NCI-H2107 (cell line): ENCODE results near the gene RALGPS1.
A peak's percentile ranks its signal among the peaks of the same experiment; 100 is the strongest.

Source experiments
- DNase-seq: peaks from one replicate; lab custom pipeline; 2025; lab: John Stamatoyannopoulos, UW

RALGPS1 gene

GRCh38 chr9:127176631-127177030, 262.0 kb downstream of the RALGPS1 start:
- no peak for DNase-seq

GRCh38 chr9:127177231-127177630, 262.6 kb downstream of the RALGPS1 start:
- no peak for DNase-seq

GRCh38 chr9:127177665-127178265, 263.2 kb downstream of the RALGPS1 start:
- no peak for DNase-seq

GRCh38 chr9:127178686-127179632, 264.4 kb downstream of the RALGPS1 start:
- DNase-seq, result no peak

- no peak for DNase-seq
Observed at GRCh38 chr9:127179633-127180441, 265.3 kb downstream of the RALGPS1 start.

- no peak for DNase-seq
Observed at GRCh38 chr9:127180457-127181314, 266.1 kb downstream of the RALGPS1 start.

- no peak for DNase-seq
Observed at GRCh38 chr9:127181315-127181580, 266.7 kb downstream of the RALGPS1 start.

- DNase-seq, result no peak
Observed at GRCh38 chr9:127181595-127182190, 267.1 kb downstream of the RALGPS1 start.

GRCh38 chr9:127182901-127183746, 268.5 kb downstream of the RALGPS1 start:
- no peak for DNase-seq

- DNase-seq, result no peak
Observed at GRCh38 chr9:127183814-127184582, 269.4 kb downstream of the RALGPS1 start.

- DNase-seq, result no peak
Observed at GRCh38 chr9:127184641-127185040, 270.1 kb downstream of the RALGPS1 start.

GRCh38 chr9:127185181-127185580, 270.6 kb downstream of the RALGPS1 start:
- no peak for DNase-seq

- DNase-seq, result no peak
Observed at GRCh38 chr9:127185931-127186781, 271.6 kb downstream of the RALGPS1 start.

- DNase-seq, result no peak
Observed at GRCh38 chr9:127186806-127187205, 272.2 kb downstream of the RALGPS1 start.

- DNase-seq, result peak; percentile 11
Observed at GRCh38 chr9:127187231-127187956, 272.8 kb downstream of the RALGPS1 start.

- no peak for DNase-seq
Observed at GRCh38 chr9:127188396-127188795, 273.8 kb downstream of the RALGPS1 start.

GRCh38 chr9:127189628-127190027, 275.0 kb downstream of the RALGPS1 start:
- no peak for DNase-seq

GRCh38 chr9:127192744-127193143, 278.2 kb downstream of the RALGPS1 start:
- no peak for DNase-seq
